Left ventricle myocardium superior (tissue), 1 donor: Measurements from ENCODE around the gene KATNIP. TPM values are rescaled to one million over a fixed set of nuclear protein-coding genes. Genes with fewer than 3 reads are reported as not detected.
"Not testable (repeated sequence)": the region's sequence is repeated elsewhere in the genome, so short reads cannot be mapped to it uniquely, and the experiment has no call there.

Source experiments
- ATAC-seq: fragments of 200-7000 bp; cut with Tn5 transposase; one replicate; pipeline ENCODE4 v1.9.1; 2020; ENCODE audit warnings: mild to moderate bottlenecking, moderate library complexity
- DNase-seq: peaks from one replicate; pipeline ENCODE4 v3.0.0-alpha.2; 2020
- intact Hi-C: fragments of 100-400 bp; cut with micrococcal nuclease; formaldehyde crosslinking; loops from one replicate; pipeline ENCODE4 v1.11.0; 2022
- total RNA-seq: library from RNA; stranded (reverse); fragmentation: NEBNext Ultra II Directional; extraction: Animal tissue kit (Norgen Biotek cat#: 25700); gene quantifications from one replicate; pipeline ENCODE4 v1.2.1, GENCODE V29; 2021
- donor health status: DM: no; HTN: yes; CAD: no; lungs with severe emphysema.

KATNIP gene
- total RNA-seq, 1 donor from 2014 or later: 12.7 TPM

DNA sequence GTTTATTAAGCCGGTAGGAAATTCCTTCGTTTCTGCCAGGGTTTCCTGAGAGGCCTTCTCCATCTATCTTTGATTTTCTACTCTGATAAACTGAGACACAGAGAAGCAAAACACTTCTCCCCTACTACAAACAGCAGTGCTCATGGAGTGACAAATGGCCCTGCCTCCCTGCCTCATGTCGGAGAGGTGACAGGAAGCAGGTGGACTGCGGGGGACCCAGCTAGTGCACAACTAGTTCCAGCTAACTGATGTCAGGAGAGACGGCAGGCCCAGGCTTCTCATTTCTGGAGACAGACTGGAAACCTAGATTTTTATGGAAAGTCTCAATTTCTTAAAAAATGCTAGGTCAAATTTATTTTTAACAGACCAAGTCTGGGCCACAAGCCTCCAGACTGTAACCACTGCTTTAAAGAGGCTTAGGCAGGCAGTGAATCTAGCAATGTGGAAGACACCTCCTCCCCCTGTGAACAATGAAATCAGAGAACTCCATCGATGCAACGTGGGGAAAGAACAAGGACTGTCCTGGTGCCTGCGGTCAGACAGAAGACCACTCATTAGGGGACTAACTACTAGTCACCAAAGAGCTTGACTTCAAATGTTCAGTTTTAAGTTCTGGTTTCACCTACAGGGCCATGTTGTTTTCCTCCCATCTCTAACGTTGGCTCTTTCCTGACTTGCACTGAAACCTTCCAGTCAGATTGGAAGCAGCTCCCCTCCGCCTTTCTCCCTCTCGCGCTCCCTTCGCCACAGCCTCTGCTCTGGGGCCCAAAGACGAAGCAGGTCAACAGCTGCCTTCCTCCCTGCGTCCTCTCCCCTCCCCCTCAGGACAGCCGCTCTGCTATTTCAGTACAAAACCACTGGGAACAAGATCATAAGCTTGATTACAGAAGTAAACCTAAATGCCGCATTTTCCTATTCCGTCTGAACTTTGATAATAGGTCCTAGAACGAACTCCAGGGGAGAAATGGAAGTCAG, 17.8 kb upstream of the KATNIP start:
- ATAC-seq: no peak

DNA sequence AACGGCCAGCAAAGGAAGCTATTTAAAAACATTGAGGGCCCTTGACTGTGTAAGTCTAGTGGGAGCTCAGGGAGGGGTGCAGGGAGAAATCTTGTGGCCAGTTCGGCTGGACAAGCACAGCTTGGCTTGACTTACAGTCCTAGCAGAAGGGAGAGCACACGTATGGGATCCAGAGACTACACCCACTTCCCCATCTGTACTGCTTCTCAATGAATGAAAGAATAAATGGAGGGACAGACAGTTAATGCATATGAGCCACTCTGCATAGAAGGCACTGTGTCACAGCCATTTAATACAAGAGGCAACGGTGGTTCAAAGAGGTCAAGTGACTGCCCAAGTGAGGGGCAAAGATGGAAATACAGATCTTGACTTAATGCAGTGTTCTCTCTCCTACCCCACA, 15.7 kb upstream of the KATNIP start:
- intact Hi-C loops: no loop called here
- DNase-seq (no peak), ATAC-seq (no peak)

More for the DNA sequence above, 17.8 kb upstream of the KATNIP start:
- DNase-seq: no peak
- intact Hi-C loops: no loop called here

DNA sequence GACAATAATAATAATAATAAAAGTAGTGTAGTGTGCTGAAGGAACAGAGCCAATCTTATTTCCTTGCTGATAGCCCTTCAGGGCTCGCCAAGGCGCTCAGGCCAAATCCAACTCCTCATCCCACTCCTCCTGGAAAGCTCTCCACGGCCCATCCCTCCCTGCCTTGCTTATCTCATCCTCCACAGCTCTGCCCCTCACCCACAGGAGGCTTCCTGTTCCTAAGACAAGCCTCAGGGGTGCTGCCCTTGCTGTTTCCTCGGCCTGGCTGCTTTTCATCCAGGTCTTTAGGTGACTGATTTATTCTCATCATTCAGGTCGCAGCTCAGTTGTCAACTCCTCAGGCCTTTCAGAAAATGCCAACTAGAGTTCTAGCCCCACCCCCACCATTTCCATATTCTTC, 11.4 kb upstream of the KATNIP start:
- peak; percentile 65 for ATAC-seq

DNA sequence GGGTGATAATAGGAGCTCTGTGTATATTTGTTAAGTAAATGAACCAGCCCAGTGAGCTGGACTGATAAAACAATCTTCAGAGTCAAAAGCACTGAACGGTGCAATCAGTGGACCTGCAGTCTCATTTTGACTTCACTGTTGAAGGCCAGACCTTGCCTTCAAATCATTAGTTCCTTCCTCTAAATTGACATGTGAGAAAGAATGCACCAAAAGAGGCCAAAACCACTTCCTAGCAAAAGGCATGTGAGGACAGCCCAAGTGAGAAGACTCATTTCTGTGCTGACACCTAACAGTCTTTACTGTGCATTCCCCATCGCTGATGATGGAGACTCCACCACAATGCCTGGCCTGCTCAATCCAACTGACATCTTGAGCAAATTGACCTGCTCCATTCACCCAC, 10.8 kb upstream of the KATNIP start:
- DNase-seq (no peak), ATAC-seq (no peak)
- intact Hi-C loops: no loop called here

More for the DNA sequence above, 11.4 kb upstream of the KATNIP start:
- no peak for DNase-seq
- intact Hi-C loops: no loop called here

DNA sequence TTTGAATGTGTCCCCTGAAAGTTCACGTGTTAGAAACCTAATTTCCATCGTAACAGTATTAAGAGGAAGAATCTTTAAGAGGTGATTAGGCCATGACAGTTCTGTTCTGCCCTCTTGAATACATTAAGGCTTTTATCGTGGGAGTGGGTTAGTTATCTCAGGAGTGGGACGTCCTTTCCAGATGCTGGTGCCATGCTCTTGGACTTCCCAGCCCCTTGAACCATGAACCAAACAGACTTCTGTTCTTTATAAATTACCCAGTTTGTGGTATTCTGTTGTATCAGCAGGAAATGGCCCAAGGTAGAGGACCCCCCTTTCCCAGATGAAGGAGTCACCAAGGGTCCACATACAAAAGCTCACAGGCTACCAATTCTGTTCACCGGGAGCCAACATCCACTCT, 10.3 kb upstream of the KATNIP start:
- ATAC-seq: no peak
- intact Hi-C loops: no loop called here

DNA sequence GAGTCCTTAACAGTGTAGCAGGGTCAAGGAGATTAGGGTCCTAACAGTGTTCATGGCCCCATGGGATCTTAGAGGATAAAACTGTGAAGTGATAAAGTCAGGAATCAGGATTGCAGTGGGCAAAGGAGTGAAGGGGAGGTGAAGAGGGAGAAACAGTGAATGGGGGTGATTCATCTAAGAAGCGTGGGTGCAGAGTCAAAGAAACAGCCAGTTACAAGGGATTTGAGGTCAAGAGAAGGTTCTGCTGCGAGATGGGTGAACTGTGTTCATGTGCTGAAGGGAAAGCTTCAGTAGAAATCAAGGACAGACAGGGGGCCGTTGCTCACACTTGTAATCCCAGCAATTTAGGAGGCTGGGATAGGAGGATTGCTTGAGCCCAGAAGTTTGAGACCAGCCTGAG, 6.1 kb upstream of the KATNIP start:
- intact Hi-C loops: no loop called here
- no peak for ATAC-seq
- no peak for DNase-seq

More for the DNA sequence above, 10.3 kb upstream of the KATNIP start:
- no peak for DNase-seq

DNA sequence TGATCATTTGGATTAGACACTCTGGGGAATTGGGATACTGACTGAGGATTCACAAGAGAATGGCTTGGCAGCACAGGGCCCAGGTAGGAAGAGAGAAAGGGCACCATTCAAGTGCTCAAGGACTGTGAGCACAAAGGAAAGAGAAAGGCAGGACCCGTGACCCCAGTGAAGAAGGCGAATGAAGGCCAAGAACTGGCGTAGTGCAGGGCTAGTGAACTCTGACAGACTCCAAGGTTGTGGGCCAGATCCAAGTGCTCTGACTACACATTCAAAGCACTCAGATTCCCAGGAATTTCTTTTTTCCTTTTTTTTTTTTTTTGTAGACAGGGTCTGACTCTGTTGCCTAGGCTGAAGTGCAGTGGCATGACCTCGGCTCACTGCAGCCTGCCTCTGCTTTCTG, 5.3 kb upstream of the KATNIP start:
- no peak for ATAC-seq
- no peak for DNase-seq
- intact Hi-C loops: no loop called here

DNA sequence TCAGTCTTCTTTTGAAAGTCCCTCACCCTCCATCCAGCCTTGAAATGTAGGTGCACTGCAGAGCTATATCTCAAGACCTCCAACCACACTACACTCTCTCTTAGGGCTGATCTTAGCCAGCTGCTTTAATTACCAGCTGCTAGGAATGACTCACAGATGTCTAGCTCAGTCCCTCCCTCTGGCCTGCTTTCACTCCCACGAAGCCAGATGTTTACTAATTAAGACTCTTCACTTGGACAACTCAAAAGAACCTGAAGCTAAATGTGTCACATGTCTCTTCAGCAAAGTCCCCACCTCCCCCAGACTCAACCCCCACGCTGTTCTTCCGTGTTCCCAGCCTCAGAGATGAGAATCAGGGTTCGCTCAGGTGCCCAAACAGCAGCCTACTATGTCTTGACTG, 2.8 kb upstream of the KATNIP start:
- no peak for ATAC-seq
- intact Hi-C loops: no loop called here
- no peak for DNase-seq

DNA sequence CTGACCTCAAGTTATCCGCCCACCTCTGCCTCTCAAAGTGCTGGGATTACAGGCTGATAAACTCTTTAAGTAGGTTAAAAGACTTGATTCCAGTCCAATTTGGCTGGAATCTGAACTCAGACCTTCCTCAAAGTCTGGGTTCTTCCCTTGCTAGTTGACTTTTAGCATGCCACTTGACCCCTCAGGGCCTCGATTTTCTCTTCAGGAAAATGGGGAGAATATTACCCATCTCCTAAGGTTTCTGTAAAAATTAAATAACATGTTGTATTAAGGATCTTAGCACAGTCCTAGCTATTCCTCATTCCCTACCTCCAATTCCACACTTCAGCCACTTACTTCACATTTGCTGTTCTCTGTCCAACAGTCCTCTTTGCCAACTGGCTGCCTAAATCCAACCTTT, 2.1 kb upstream of the KATNIP start:
- ATAC-seq (no peak), DNase-seq (no peak)
- intact Hi-C loops: no loop called here

DNA sequence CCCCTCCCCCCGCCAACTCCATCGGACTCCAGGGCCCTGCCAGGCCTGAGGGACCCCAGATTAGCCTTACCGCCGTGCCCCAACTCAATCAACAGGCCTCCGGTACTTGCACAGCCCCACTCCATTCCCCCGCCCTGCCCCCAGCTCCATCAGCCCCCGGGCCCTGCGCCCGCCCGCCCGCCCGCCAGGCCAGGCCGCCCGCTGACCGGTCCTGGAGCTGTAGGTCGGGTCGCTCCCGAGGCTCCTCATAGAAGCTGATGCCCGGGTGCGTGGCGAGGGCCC, 539 bp upstream of the KATNIP start:
- intact Hi-C loops: no loop called here

DNA sequence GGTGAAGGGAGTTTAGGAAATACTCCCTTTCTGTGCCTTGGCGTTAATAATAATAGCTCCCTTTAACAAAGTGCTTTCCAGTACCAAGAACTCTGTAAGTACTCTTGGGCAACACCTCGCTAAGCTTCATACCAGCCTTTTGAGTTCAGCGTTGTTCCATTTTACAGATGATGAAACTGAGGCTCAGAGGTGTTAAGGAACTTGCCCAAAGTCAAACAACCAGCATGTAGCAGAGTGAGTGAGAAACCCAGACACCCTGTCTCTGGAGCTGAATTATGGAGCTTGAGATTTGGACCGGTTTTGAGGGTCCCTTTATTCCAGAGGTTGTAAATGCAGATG, 607 bp downstream of the KATNIP start:
- DNase-seq (no peak), ATAC-seq (no peak)
- intact Hi-C loops: no loop called here

More for the DNA sequence above, 539 bp upstream of the KATNIP start:
- no peak for DNase-seq
- peak; percentile 64 for ATAC-seq

DNA sequence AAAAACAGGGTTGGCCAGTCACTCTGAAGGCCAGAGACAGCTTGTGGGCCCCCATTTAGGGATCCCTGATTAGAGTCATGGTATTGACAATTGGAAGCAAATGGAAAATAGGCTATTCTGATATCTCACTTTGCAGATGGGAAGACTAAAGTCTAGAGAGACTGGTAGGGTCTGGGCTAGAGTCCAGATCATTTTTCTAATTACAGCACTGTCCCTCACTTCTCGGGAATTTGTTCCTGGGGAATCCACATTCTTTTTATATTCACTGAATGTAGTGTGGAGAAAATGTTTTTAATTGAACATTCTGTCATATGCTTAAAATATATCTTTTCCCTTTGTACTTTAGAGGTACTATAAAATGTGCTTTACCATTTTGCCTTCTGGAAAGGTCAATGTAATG, 1.1 kb downstream of the KATNIP start:
- no peak for DNase-seq
- intact Hi-C loops: no loop called here
- no peak for ATAC-seq

DNA sequence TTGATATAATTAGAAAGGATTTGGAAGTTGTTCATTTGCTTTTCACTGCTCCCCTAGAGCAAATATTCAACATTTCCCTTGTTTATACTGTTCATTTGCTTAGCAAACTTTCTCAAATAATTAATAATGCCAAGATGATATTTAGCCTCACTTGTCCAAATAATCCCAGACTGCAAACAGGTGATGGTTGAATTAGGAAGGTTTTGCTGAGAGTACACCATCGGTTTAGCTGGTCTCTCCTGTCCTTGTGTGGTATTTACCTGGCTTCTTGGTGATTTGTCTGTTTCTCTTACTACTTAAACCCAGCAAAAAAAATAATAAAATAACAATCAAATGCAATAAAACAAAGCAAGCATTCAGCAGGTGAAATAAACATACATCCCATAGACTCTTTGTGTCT, 6.5 kb downstream of the KATNIP start:
- no peak for ATAC-seq
- no peak for DNase-seq
- intact Hi-C loops: no loop called here

DNA sequence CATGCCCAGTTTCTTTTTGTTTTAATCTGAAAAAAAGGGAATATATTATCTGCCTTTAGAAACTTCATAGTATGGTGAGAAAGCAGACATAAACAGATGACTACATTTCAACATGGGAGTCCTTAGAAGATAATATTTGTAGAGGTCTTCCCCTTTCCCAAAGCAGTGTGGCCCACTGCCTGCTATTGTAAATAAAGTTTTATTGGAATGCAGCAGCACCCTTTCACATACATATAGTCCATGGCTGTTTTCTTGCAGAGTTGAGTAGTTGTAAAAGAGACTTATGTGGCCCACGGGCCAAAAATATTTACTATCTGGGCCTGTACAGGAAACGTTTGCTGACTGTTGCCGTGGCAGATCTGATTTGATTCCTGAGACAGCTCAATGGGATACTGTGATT, 8.5 kb downstream of the KATNIP start:
- ATAC-seq (no peak), DNase-seq (no peak)
- intact Hi-C loops: no loop called here

DNA sequence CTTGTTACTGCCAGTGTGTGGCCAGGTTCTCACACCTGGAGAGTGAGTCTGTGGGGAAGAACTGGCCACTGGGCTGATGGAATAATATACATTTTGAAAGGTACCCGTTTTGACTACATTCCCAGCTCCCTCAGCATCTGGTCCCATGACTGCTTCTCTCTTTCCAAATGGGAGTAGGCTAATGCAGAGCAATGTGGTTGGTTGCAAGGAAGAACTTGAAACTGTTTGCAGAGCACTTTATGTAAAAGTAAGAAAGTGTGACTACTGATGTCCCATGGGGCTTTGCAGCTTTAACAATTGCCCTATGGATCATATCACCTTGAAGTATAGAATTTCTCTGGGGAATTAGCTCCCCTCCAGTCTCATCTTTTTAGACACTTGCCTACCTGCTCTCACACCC, 9.0 kb downstream of the KATNIP start:
- DNase-seq: no peak
- intact Hi-C loops: no loop called here
- no peak for ATAC-seq

DNA sequence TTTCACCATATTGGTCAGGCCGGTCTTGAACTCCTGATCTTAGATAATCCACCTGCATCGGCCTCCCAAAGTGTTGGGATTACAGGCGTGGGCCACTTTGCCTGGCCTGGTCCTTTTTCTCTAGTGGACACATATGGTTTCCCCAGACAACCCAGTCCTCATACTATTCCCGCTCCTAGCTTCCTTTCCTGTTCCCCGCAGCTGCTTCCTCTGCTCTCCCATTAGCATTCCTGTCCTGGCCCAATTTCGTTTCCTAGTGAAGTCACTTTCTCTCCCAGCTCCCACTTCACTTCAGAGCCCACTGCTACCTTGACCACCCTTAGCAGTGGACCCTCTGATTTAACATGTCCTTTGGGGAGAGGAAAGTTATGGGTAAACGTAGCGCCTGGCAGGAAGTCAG, 11.3 kb downstream of the KATNIP start:
- intact Hi-C loops: no loop called here
- DNase-seq (no peak), ATAC-seq (no peak)

DNA sequence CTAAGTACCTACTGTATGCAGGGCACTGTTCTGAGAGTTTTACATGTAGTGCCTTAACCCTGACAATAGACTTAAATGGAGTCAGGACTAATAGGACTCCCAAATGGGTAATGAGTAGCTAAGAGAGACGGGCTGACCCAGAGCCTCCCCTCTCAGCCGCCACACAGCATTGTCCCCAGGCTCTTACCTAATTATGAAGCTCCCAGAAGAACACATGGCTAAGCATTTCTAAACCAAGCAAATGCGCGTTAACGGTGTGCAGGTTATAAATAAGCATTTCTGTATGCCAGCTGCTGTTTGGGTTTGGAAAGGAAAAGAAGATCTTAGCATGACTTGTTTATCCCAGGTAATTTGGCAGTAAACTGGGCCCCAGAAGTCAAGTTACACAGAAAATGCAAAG, 14.3 kb downstream of the KATNIP start:
- intact Hi-C loops: no loop called here
- ATAC-seq: peak; percentile 16
- DNase-seq: no peak

DNA sequence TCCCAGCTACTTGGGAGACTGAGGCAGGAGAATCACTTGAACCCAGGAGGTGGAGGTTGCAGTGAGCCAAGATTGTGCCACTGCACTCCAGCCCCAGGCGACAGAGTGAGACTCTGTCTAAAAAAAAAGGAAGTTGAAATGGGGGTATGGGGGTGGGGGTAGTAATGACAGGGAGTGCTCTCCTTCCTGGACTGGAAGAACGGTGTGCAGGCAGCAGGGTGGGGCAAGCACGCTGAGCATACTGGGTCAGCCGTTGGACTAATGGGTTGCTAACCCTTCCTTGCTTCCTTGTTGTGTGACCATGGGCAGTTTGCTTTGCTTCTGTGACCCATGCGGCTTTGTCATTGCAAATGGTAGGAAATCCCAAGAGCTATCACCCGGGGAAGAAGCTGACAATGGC, 16.5 kb downstream of the KATNIP start:
- intact Hi-C loops: no loop called here
- ATAC-seq: no peak
- no peak for DNase-seq

DNA sequence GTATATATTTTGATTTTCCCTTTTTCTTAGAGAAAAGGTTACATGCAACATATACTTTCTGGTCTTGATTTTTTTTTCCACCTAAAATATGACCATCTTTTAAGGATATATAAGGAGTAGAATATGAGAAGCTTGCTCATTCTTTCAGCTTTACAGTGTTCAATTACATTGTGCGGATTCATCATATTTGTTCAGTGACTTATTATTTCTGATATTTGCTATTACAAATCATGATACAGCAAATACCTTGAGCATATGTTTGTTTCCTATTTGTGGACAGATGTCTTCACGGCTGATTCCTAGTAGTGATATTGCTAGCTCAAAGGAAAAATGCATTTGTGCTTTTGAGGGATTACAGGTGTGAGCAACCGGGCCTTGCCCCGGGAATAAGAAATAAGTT, 18.1 kb downstream of the KATNIP start:
- ATAC-seq (no peak), DNase-seq (no peak)
- intact Hi-C loops: no loop called here

DNA sequence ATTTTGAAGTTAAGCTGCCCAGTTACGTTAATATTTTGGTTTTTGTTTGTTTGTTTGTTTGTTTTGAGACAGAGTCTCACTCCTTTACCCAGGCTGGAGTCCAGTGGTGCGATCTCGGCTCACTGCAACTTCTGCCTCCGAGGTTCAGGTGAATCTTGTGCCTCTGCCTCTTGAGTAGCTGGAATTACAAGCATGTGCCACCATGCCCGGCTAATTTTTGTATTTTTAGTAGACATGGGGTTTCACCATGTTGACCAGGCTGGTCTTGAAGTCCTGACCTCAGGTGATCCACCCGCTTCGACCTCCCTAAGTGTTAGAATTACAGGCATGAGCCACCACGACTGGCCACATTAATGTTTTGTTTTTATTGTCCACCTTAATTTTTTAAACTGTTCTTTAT, 21.0 kb downstream of the KATNIP start:
- DNase-seq, intact Hi-C loops, ATAC-seq: not testable (repeated sequence)
